IPS-20b (cell line): ENCODE measurements around the gene TEX38.
A peak's percentile ranks its signal among the peaks of the same experiment; 100 is the strongest.
"Not testable (repeated sequence)": the region's sequence is repeated elsewhere in the genome, so short reads cannot be mapped to it uniquely, and the experiment has no call there.

ENCODE experiments used
- H3K27ac ChIP-seq: one replicate; pipeline ENCODE4 v1.5.1; 2013; ENCODE audit warnings: low read length
- H3K27me3 ChIP-seq: 2 replicates; pipeline ENCODE4 v1.6.1; 2013; ENCODE audit warnings: mild to moderate bottlenecking, low read length, inconsistent platforms; ENCODE audit not compliant: insufficient read depth
- H3K36me3 ChIP-seq: 2 replicates; pipeline ENCODE4 v1.6.1; 2013; ENCODE audit warnings: low read depth, mild to moderate bottlenecking, inconsistent platforms, low read length, moderate library complexity; ENCODE audit not compliant: insufficient read depth
- H3K4me1 ChIP-seq: 2 replicates; pipeline ENCODE4 v1.6.1; 2013; ENCODE audit warnings: mild to moderate bottlenecking, control low read depth, inconsistent platforms, low read length, moderate library complexity; ENCODE audit not compliant: insufficient read depth
- H3K4me3 ChIP-seq: 2 replicates; pipeline ENCODE4 v1.5.1; 2013; ENCODE audit warnings: mild to moderate bottlenecking, low read length, inconsistent platforms
- H3K9ac ChIP-seq: 2 replicates; pipeline ENCODE4 v1.6.1; 2013; ENCODE audit warnings: low read depth, mild to moderate bottlenecking, inconsistent platforms, low read length, moderate library complexity
- H3K9me3 ChIP-seq: 2 replicates; pipeline ENCODE4 v1.6.1; 2013; ENCODE audit warnings: mild to moderate bottlenecking, low read depth, low read length, inconsistent platforms; ENCODE audit not compliant: insufficient read depth

The TEX38 gene

GRCh38 chr1:46718340-46718726 is 46.7 kb downstream of the TEX38 start:
- H3K36me3 ChIP-seq: peaks cover 30% of the 10 kb centered on the region
- H3K9ac ChIP-seq: peak overlapping the region; percentile 87
- H3K27ac ChIP-seq: peak overlapping the region; percentile 65
- H3K27me3 ChIP-seq: no peaks in the 10 kb centered on the region
- H3K4me3 ChIP-seq: peak overlapping the region; percentile 92
- no peaks in the 10 kb centered on the region for H3K9me3 ChIP-seq
- H3K4me1 ChIP-seq: peaks cover 16% of the 10 kb centered on the region

DNA sequence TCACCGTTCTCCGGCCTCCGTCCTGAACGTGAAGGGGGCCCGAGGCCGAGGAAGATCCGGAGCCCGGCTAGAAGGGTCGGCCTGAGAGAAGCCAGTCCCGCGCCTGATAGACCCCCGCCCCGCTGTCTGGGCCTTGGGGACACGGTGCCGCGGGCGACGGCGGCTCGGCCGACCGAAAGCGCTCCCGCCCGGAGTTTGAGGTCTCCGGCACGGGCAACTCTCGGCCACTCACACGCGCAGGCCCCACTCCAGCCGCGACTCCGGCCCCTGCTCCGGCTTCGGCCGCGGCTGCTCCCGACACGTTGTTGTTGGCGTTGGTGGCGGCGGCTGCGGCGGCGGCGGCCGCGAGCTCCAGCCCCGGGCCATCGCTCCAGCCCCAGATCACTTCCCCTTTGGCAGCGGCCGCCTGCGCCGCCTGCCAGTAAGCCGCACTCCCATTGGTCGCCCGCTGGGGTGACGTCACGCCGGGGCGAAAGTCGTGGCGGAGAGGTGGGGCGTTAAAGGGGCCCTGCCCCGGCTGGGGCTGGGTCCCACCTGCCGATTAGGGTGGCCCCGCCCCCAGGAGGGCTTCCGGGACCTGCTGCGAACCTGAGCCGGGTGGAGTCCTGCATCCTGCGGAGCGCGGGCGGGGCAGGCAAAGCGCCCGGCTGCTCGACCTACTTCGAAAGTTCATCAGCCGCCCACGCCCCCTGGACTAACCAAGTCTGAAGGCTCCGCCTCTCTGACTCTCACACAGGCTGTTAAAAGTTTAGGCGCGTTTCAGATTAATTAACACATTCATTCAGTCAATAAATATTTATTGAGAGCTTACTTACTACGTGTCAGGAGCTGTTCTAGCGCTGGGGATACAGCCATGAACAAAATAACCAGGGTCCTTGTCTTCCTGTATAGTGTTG is 47.3 kb downstream of the TEX38 start, which contains the start of gene EFCAB14:
Gene EFCAB14 (minus strand): TSS at position 388 of the 896 bp plus-strand sequence. CDS start 1,027 bp downstream, outside the sequence.
- Histone ChIP-seq H3K4me3 (peak within 1 kb of the TSS; percentile 92), H3K36me3 (peaks cover 23% of the 10 kb centered on the region)

GRCh38 chr1:46719689-46720088 is 48.0 kb downstream of the TEX38 start:
- H3K9ac ChIP-seq: peak overlapping the region; percentile 87; the same call in 1 of the 2 replicates
- H3K4me1 ChIP-seq: peaks cover 16% of the 10 kb centered on the region
- H3K4me3 ChIP-seq: peak overlapping the region; percentile 92
- no peaks in the 10 kb centered on the region for H3K9me3 ChIP-seq
- peaks cover 17% of the 10 kb centered on the region for H3K36me3 ChIP-seq
- H3K27me3 ChIP-seq: no peaks in the 10 kb centered on the region
- H3K27ac ChIP-seq: no peak overlapping the region

More for the DNA sequence above, 47.3 kb downstream of the TEX38 start, which contains the start of gene EFCAB14:
- Histone ChIP-seq H3K27me3 (no peaks in the 10 kb centered on the region), H3K9me3 (no peaks in the 10 kb centered on the region), H3K9ac (peak within 1 kb of the TSS; percentile 87), H3K27ac (peak within 1 kb of the TSS; percentile 65), H3K4me1 (peaks cover 16% of the 10 kb centered on the region)

DNA sequence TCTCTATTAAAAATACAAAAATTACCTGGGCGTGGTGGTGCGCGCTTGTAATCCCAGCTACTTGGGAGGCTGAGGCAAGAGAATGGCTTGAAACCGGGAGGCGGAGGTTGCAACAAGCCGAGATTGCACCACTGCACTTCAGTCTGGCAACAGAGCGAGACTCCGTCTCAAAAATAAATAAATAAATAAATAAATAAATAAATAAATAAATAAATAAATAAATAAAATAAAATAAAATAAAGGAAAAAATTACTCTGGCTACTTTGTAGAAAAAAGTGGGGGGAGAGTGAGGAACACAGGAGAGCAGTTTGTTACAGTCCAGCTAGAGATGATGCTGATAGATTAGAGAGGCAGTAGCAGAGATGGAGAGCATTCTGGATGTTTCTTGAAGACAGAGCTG is 48.7 kb downstream of the TEX38 start:
- not testable (repeated sequence) for H3K27ac ChIP-seq

DNA sequence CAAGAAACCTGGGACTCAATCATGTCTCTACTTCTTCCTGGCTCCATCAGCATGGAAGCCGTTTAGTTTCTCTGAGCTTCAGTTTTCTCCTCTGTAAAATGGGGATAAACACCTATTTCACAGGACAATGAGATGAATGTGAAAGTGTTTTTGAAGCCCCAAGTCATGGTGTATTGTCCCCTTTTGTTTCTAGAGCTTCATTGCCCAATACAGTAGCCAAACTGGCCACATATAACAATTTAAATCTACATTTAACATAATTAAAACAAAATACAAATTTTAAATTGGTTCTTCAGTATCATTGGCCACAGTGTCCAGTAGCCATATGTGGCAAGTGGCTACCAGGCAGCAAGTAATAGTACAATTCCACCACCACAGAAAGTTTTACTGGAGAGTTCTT is 49.5 kb downstream of the TEX38 start:
- no peak overlapping the region for H3K4me3 ChIP-seq
- H3K9me3 ChIP-seq: no peaks in the 10 kb centered on the region
- peaks cover 3% of the 10 kb centered on the region; the same call in 1 of the 2 replicates for H3K36me3 ChIP-seq
- no peak overlapping the region for H3K27ac ChIP-seq
- no peak overlapping the region for H3K9ac ChIP-seq
- H3K27me3 ChIP-seq: no peaks in the 10 kb centered on the region
- H3K4me1 ChIP-seq: peaks cover 16% of the 10 kb centered on the region

More for the DNA sequence above, 48.7 kb downstream of the TEX38 start:
- not testable (repeated sequence) for H3K4me3 ChIP-seq, H3K27me3 ChIP-seq, H3K9me3 ChIP-seq, H3K9ac ChIP-seq
- H3K4me1 ChIP-seq: peaks cover 16% of the 10 kb centered on the region
- H3K36me3 ChIP-seq: peaks cover 10% of the 10 kb centered on the region

GRCh38 chr1:46721686-46722205 is 50.1 kb downstream of the TEX38 start:
- peaks cover 16% of the 10 kb centered on the region for H3K4me1 ChIP-seq
- no peak overlapping the region for H3K4me3 ChIP-seq
- no peaks in the 10 kb centered on the region for H3K27me3 ChIP-seq
- no peaks in the 10 kb centered on the region for H3K9me3 ChIP-seq
- no peak overlapping the region for H3K27ac ChIP-seq
- no peaks in the 10 kb centered on the region for H3K36me3 ChIP-seq
- H3K9ac ChIP-seq: no peak overlapping the region
